IMR-90 (cell line): ENCODE results near the gene STUB1. TPM values are rescaled to one million over a fixed set of nuclear protein-coding genes. Genes with fewer than 3 reads are reported as not detected.

ENCODE experiments used
- ATAC-seq: fragments of 200-7000 bp; cut with Tn5 transposase; 2 replicates; pipeline ENCODE4 v1.9.1; 2020; ENCODE audit warnings: low read depth, mild to moderate bottlenecking, moderate library complexity
- BruUV-seq: library from RNA; stranded (reverse); fragments of 400-500 nt; replicated peaks from 2 replicates; lab custom pipeline; 2021; lab: Mats Ljungman, UMichigan
- CTCF ChIA-PET: fragments of 300-600 bp; formaldehyde crosslinking; extraction: SDS; loops from one replicate; lab custom pipeline; 2021; ENCODE audit warnings: antibody characterized with exemption; lab: Yijun Ruan, JAX
- POLR2A ChIA-PET: fragments of 300-600 bp; sonication (Branson Sonifier 250); formaldehyde crosslinking; loops from one replicate; lab custom pipeline; 2022; ENCODE audit warnings: antibody characterized with exemption; ENCODE audit not compliant: unreplicated experiment; lab: Charles Lee
- DNase-seq: peaks from one replicate; pipeline ENCODE4 v3.0.0; 2013
- H2AFZ ChIP-seq: replicated peaks from 2 replicates; pipeline ENCODE3; 2013; ENCODE audit warnings: low read length, mild to moderate bottlenecking; ENCODE audit not compliant: poor library complexity
- H2AK5ac ChIP-seq: 2 replicates; pipeline ENCODE4 v1.6.1; 2013; ENCODE audit warnings: low read depth, low read length, inconsistent platforms
- H2AK9ac ChIP-seq: replicated peaks from 2 replicates; pipeline ENCODE3; 2013; ENCODE audit warnings: mild to moderate bottlenecking, low read depth, low read length, moderate library complexity; ENCODE audit not compliant: poor library complexity
- H2BK120ac ChIP-seq: 2 replicates; pipeline ENCODE4 v1.6.1; 2013; ENCODE audit warnings: low read depth, low read length, inconsistent platforms
- H2BK15ac ChIP-seq: 3 replicates; pipeline ENCODE4 v1.6.1; 2013; ENCODE audit warnings: low read depth, low read length, inconsistent platforms
- H2BK20ac ChIP-seq: 2 replicates; pipeline ENCODE4 v1.6.1; 2013; ENCODE audit warnings: low read depth, mild to moderate bottlenecking, inconsistent platforms, low read length, moderate library complexity
- H2BK5ac ChIP-seq: 2 replicates; pipeline ENCODE4 v1.6.1; 2013; ENCODE audit warnings: mild to moderate bottlenecking, low read depth, low read length, inconsistent platforms; ENCODE audit not compliant: poor library complexity, severe bottlenecking
- H3K14ac ChIP-seq: replicated peaks from 2 replicates; pipeline ENCODE4 v1.6.1; 2013; ENCODE audit warnings: low read depth, low read length, inconsistent platforms
- H3K18ac ChIP-seq: 2 replicates; pipeline ENCODE4 v1.6.1; 2013; ENCODE audit warnings: low read depth, low read length, control low read depth
- H3K23ac ChIP-seq: 2 replicates; pipeline ENCODE4 v1.6.1; 2013; ENCODE audit warnings: low read depth, low read length, inconsistent platforms
- H3K27ac ChIP-seq: 2 replicates; pipeline ENCODE4 v1.5.1; 2013; ENCODE audit warnings: mild to moderate bottlenecking, control low read depth, low read length; ENCODE audit not compliant: insufficient read depth
- H3K27me3 ChIP-seq: 2 replicates; pipeline ENCODE4 v1.6.1; 2013; ENCODE audit warnings: low read length; ENCODE audit not compliant: control insufficient read depth, insufficient read depth
- H3K36me3 ChIP-seq: 2 replicates; pipeline ENCODE4 v1.6.1; 2013; ENCODE audit warnings: low read length, mixed read lengths; ENCODE audit not compliant: control insufficient read depth, insufficient read depth
- H3K4ac ChIP-seq: 2 replicates; pipeline ENCODE4 v1.6.1; 2013; ENCODE audit warnings: low read depth, low read length, inconsistent platforms
- H3K4me1 ChIP-seq: 2 replicates; pipeline ENCODE4 v1.6.1; 2013; ENCODE audit warnings: low read length, mixed read lengths; ENCODE audit not compliant: control insufficient read depth, insufficient read depth
- H3K4me2 ChIP-seq: 2 replicates; pipeline ENCODE4 v1.6.1; 2013; ENCODE audit warnings: low read depth, mild to moderate bottlenecking, control low read depth, low read length, moderate library complexity
- H3K4me3 ChIP-seq: 2 replicates; pipeline ENCODE4 v1.5.1; 2013; ENCODE audit warnings: low read depth, mild to moderate bottlenecking, control low read depth, low read length, moderate library complexity; ENCODE audit not compliant: insufficient read depth
- H3K56ac ChIP-seq: 2 replicates; pipeline ENCODE4 v1.6.1; 2013; ENCODE audit warnings: low read length, inconsistent platforms; ENCODE audit not compliant: insufficient read depth; ENCODE audit errors: extremely low read depth
- H3K79me1 ChIP-seq, 2 experiments: 2 replicates each; pipeline ENCODE4 v1.6.1; 2013; ENCODE audit warnings: low read length in 2 of 2, inconsistent platforms in 1 of 2, low read depth in 1 of 2
- H3K9ac ChIP-seq: 2 replicates; pipeline ENCODE4 v1.6.1; 2013; ENCODE audit warnings: low read depth, low read length, control low read depth
- H3K9me1 ChIP-seq: 2 replicates; pipeline ENCODE4 v1.6.1; 2013; ENCODE audit warnings: low read length, inconsistent platforms; ENCODE audit not compliant: insufficient read depth
- H3K9me3 ChIP-seq: 2 replicates; pipeline ENCODE4 v1.6.1; 2013; ENCODE audit warnings: low read length; ENCODE audit not compliant: control insufficient read depth, insufficient read depth
- H4K20me1 ChIP-seq: 2 replicates; pipeline ENCODE4 v1.6.1; 2013; ENCODE audit warnings: low read length, inconsistent platforms; ENCODE audit not compliant: insufficient read depth
- H4K5ac ChIP-seq: 2 replicates; pipeline ENCODE4 v1.6.1; 2013; ENCODE audit warnings: mild to moderate bottlenecking, low read depth, low read length, control low read depth
- H4K8ac ChIP-seq, 2 experiments: 2 replicates each; pipeline ENCODE4 v1.6.1; 2013; ENCODE audit warnings: low read depth in 2 of 2, low read length in 2 of 2, control low read depth in 1 of 2, inconsistent platforms in 1 of 2
- H4K91ac ChIP-seq: 2 replicates; pipeline ENCODE4 v1.6.1; 2013; ENCODE audit warnings: low read depth, low read length, inconsistent platforms; ENCODE audit not compliant: insufficient read depth
- BHLHE40 ChIP-seq: fragments of 150-350 bp; IDR thresholded peaks from 2 replicates; pipeline ENCODE4 v1.6.1; 2016; ENCODE audit warnings: mild to moderate bottlenecking, low read depth, low read length
- CTCF ChIP-seq: conservative IDR thresholded peaks from 2 replicates; pipeline ENCODE4 v1.5.1; 2012; ENCODE audit warnings: mild to moderate bottlenecking, low read depth, low read length, improper control_type of control experiment
- FOS ChIP-seq: fragments of 150-350 bp; IDR thresholded peaks from 2 replicates; pipeline ENCODE4 v1.6.1; 2016; ENCODE audit warnings: low read depth, low read length
- RAD21 ChIP-seq: IDR thresholded peaks from 2 replicates; pipeline ENCODE4 v1.6.1; 2012; ENCODE audit warnings: low read length, improper control_type of control experiment
- RCOR1 ChIP-seq: IDR thresholded peaks from 2 replicates; pipeline ENCODE4 v1.6.1; 2012; ENCODE audit warnings: mild to moderate bottlenecking, low read length, improper control_type of control experiment; ENCODE audit not compliant: insufficient replicate concordance
- RFX5 ChIP-seq: IDR thresholded peaks from 2 replicates; pipeline ENCODE4 v1.8.0; 2012; ENCODE audit warnings: low read depth, mild to moderate bottlenecking, low read length, moderate library complexity
- SMC3 ChIP-seq: fragments of 150-350 bp; IDR thresholded peaks from 2 replicates; pipeline ENCODE4 v1.6.1; 2016; ENCODE audit warnings: low read depth, mild to moderate bottlenecking, antibody characterized with exemption, low read length, moderate library complexity
- USF2 ChIP-seq: fragments of 150-350 bp; IDR thresholded peaks from 2 replicates; pipeline ENCODE4 v1.6.1; 2017; ENCODE audit warnings: mild to moderate bottlenecking, antibody characterized with exemption, low read length, low read depth
- WGBS, 2 experiments: methylation state at CpG; one replicate each; pipeline versions ENCODE4 v1.1.5 to v1.1.7; 2013; ENCODE audit warnings: missing lambda C conversion rate in 2 of 2; ENCODE audit not compliant: insufficient read length in 1 of 2; ENCODE audit errors: extremely low coverage in 2 of 2; 5-methylcytosine and 5-hydroxymethylcytosine counted together
- dilution Hi-C: fragments of 300-500 bp; cut with HindIII; formaldehyde crosslinking; loops from one replicate; pipeline ENCODE4 v1.14.3; 2018; ENCODE audit warnings: low sequenced_read_pairs; ENCODE audit not compliant: unreplicated experiment
- in situ Hi-C: fragments of 300-500 bp; cut with MboI; formaldehyde crosslinking; loops from 3 replicates; pipeline ENCODE4 v1.14.3; 2019; ENCODE audit warnings: low sequenced_read_pairs, inconsistent platforms, mixed read lengths
- intact Hi-C: fragments of 100-400 bp; cut with micrococcal nuclease; formaldehyde crosslinking; loops from 2 replicates; pipeline ENCODE4 v1.10.0; 2022
- polyA plus RNA-seq, 3 experiments: library from polyadenylated mRNA; depleted of rRNA; stranded (reverse); fragments of >200 nt; gene quantifications; 2 replicates each; pipeline ENCODE4 v1.2.3, GENCODE V29; 2012; ENCODE audit warnings: low replicate concordance in 1 of 3
- total RNA-seq: library from RNA; depleted of rRNA; stranded (reverse); fragments of >200 nt; gene quantifications from 2 replicates; pipeline ENCODE4 v1.2.3, GENCODE V29; 2012

STUB1 gene
- total and polyA plus RNA-seq, 2 of the 4 experiments (the other 2 are of a cell fraction), result 183 to 186 TPM

GRCh38 chr16:631808-632358 is 48.3 kb upstream of the STUB1 start:
- no peaks in the 10 kb centered on the region for H3K9me1 ChIP-seq
- no peak overlapping the region for H3K9ac ChIP-seq
- H3K14ac ChIP-seq, result no peak overlapping the region
- WGBS, 2 experiments, result 41% methylated on average over 2 of the region's 9 CpGs; no CpG with 5 or more reads in 1 of the 2 experiments
- no peak overlapping the region for H3K18ac ChIP-seq
- in situ Hi-C loops, result no loop called here
- H3K4me1 ChIP-seq, result peaks cover 27% of the 10 kb centered on the region
- intact Hi-C loops, result no loop called here
- no peaks in the 10 kb centered on the region for H3K27me3 ChIP-seq
- H3K56ac ChIP-seq, result no peak overlapping the region
- peaks cover 12% of the 10 kb centered on the region; the same call in 1 of the 2 replicates for H3K36me3 ChIP-seq
- H3K4me3 ChIP-seq, result no peak overlapping the region
- no peak overlapping the region for H4K91ac ChIP-seq
- H2AFZ ChIP-seq, result no peak overlapping the region
- no peak overlapping the region for H2BK5ac ChIP-seq
- no peak for DNase-seq
- no peak overlapping the region for H2BK15ac ChIP-seq
- no peak for TF ChIP-seq USF2
- no peak for TF ChIP-seq BHLHE40
- no peak for TF ChIP-seq RAD21
- TF ChIP-seq RFX5, result no peak
- no peak for TF ChIP-seq FOS
- TF ChIP-seq SMC3, result no peak
- no peak for TF ChIP-seq RCOR1
- TF ChIP-seq CTCF, result no peak
- no peak overlapping the region for H4K8ac ChIP-seq
- H2BK120ac ChIP-seq, result no peak overlapping the region
- H2AK5ac ChIP-seq, result no peak overlapping the region
- peaks cover 0 to 24% of the 10 kb centered on the region in 2 experiments; a peak in 2 of 4 replicates for H3K79me1 ChIP-seq
- CTCF ChIA-PET, result no interaction called here
- H4K5ac ChIP-seq, result no peak overlapping the region
- no peak for ATAC-seq
- H3K27ac ChIP-seq, result no peak overlapping the region
- dilution Hi-C loops, result no loop called here
- H3K4ac ChIP-seq, result no peak overlapping the region
- H3K4me2 ChIP-seq, result no peak overlapping the region
- no peaks in the 10 kb centered on the region for H3K9me3 ChIP-seq
- H2AK9ac ChIP-seq, result peak overlapping the region; percentile 55
- no TSS peak for BruUV-seq
- no peak overlapping the region for H3K23ac ChIP-seq
- H2BK20ac ChIP-seq, result no peak overlapping the region
- POLR2A ChIA-PET, result no interaction called here
- H4K20me1 ChIP-seq, result peaks cover 8% of the 10 kb centered on the region
